Measurements from ENCODE around the gene NOS1AP. TPM values are rescaled to one million over a fixed set of nuclear protein-coding genes. Genes with fewer than 3 reads are reported as not detected.

NOS1AP gene
- total and polyA plus RNA-seq, 9 of the 15 experiments (the other 6 are each of a cell fraction or from before 2014, with no cell fraction given) = 0.07 to 1.5 (median 0.22) TPM

- peaks cover 14 to 28% of the 10 kb centered on the region in 2 experiments for H3K27me3 ChIP-seq (ENCODE audit: control insufficient read depth in 2 of 2, insufficient read depth in 2 of 2, low read length in 2 of 2)
- H3K36me3 ChIP-seq (ENCODE audit: control insufficient read depth, insufficient read depth, low read length) = no peaks in the 10 kb centered on the region
- H3K9ac ChIP-seq (ENCODE audit: insufficient read depth in 1 of 2, low read depth in 2 of 2, low read length in 2 of 2) = no peak overlapping the region
- 0 out of 2 replicates have a peak, but pooled peaks have one; percentile 17 for TF ChIP-seq MAX (CRISPR knock-in tag; IDR thresholded peaks at IDR 0.05)
- TF ChIP-seq USF1 (CRISPR knock-in tag; IDR thresholded peaks at IDR 0.05) = peak; percentile 34; the same call in 1 of the 2 replicates
- TF ChIP-seq NFIC (IDR thresholded peaks at IDR 0.05) = 0 out of 2 replicates have a peak, but pooled peaks have one; percentile 10
- no peak for TF ChIP-seq E2F8 (IDR thresholded peaks at IDR 0.05; ENCODE audit: low read depth, partially characterized antibody)
- TF ChIP-seq JUND (IDR thresholded peaks at IDR 0.05; ENCODE audit: borderline replicate concordance, low read depth, low read length) = peak; percentile 17; the same call in 1 of the 2 replicates
- TF ChIP-seq JUND (tag; IDR thresholded peaks at IDR 0.05; ENCODE audit: borderline replicate concordance, low read depth, low read length) = no peak
- TF ChIP-seq RBM15 (IDR thresholded peaks at IDR 0.05; ENCODE audit: insufficient read depth, low read length) = no peak
- DNase-seq (ENCODE audit: extremely low read depth in 1 of 4, low spot score in 3 of 4) (peak in 1 of 4 experiments; percentile 16), FAIRE-seq (no peak), ATAC-seq (no peak)
- no peaks in the 10 kb centered on the region for H3K9me3 ChIP-seq (replicated peaks; ENCODE audit: control insufficient read depth, insufficient read depth, low read depth, low read length)
- no TSS peak for BruUV-seq (replicated peaks)
- no peak overlapping the region for H3K27ac ChIP-seq (ENCODE audit: extremely low read depth, low read depth, low read length)
- H3K4me2 ChIP-seq (ENCODE audit: insufficient read depth, low read length) = no peak overlapping the region
- no peak overlapping the region for H2AFZ ChIP-seq (ENCODE audit: low read depth, low read length)
- no peaks in the 10 kb centered on the region for H3K79me2 ChIP-seq (ENCODE audit: control insufficient read depth, insufficient read depth, low read length)
- H4K20me1 ChIP-seq (replicated peaks; ENCODE audit: control insufficient read depth, insufficient read depth, low read length) = no peaks in the 10 kb centered on the region
- POLR2A ChIA-PET = interaction anchor here (1.2 kb wide), 1 partner anchor 243 kb away, joined by 4 read pairs; no protein-coding TSS in a partner anchor
- no peaks in the 10 kb centered on the region for H3K9me1 ChIP-seq (ENCODE audit: control insufficient read depth, insufficient read depth, low read length)
- no peaks in the 10 kb centered on the region for H3K4me1 ChIP-seq (replicated peaks in 1 of 2; ENCODE audit: control insufficient read depth in 2 of 2, insufficient read depth in 2 of 2, low read length in 2 of 2)
- intact Hi-C loops (cut with micrococcal nuclease) (loop anchor here (5.0 to 10.0 kb wide), 3 partner anchors 270 to 550 kb away; partner anchors contain the start of gene ATF6), in situ Hi-C loops (cut with MboI) (loop anchor here (10.0 kb wide), 1 partner anchor 240 kb away; no protein-coding TSS in a partner anchor)
- WGBS (ENCODE audit: insufficient coverage, low coverage, missing lambda C conversion rate) = 0% methylated on average over 2 of the region's 2 CpGs
- CTCF ChIA-PET (ENCODE audit: low intra/inter-chr PET ratio) = interaction anchor here (2.7 to 3.3 kb wide), 2 partner anchors 171 to 243 kb away, joined by 14 to 20 read pairs; no protein-coding TSS in a partner anchor
- H3K4me3 ChIP-seq = no peak overlapping the region
Observed at GRCh38 chr1:162035241-162035640, 34.2 kb upstream of the NOS1AP start.
